Right lobe of liver (tissue), 6 donors: ENCODE measurements around the gene KREMEN1. TPM values are rescaled to one million over a fixed set of nuclear protein-coding genes. Genes with fewer than 3 reads are reported as not detected.

Experiments used
- ATAC-seq, 4 donors: fragments of 200-7000 bp; cut with Tn5 transposase; one replicate each; pipeline ENCODE4 v1.9.1; 2020; ENCODE audit warnings: mild to moderate bottlenecking in 4 of 4, moderate library complexity in 4 of 4
- DNase-seq, 3 donors: peaks; one replicate each; pipeline ENCODE4 v3.0.0-alpha.2; 2020
- H3K27ac ChIP-seq, 3 donors: fragments of 200-600 bp; one replicate each; pipeline ENCODE4 v1.8.0; 2022
- H3K27me3 ChIP-seq, 2 donors: fragments of 200-600 bp; one replicate each; pipeline ENCODE4 v1.8.0; 2022
- H3K36me3 ChIP-seq, 4 donors: fragments of 200-600 bp; sonication (generic) in 1 of 4; one replicate each; pipeline versions ENCODE4 v1.5.1 to v1.8.0; 2017 to 2022; ENCODE audit warnings: control low read depth in 1 of 4
- H3K4me1 ChIP-seq, 4 donors: fragments of 200-600 bp; sonication (generic) in 1 of 4; one replicate each; pipeline versions ENCODE4 v1.5.1 to v1.8.0; 2017 to 2022; ENCODE audit warnings: control low read depth in 1 of 4
- H3K4me3 ChIP-seq, 3 donors: fragments of 200-600 bp; one replicate each; pipeline ENCODE4 v1.8.0; 2022
- H3K9me3 ChIP-seq, 4 donors: fragments of 200-600 bp; sonication (generic) in 1 of 4; one replicate each; pipeline versions ENCODE4 v1.5.1 to v1.8.0; 2017 to 2022; ENCODE audit warnings: control low read depth in 1 of 4
- CTCF ChIP-seq, 4 donors: fragments of 200-600 bp in 3 of 4; fragments of 450-650 bp in 1 of 4; IDR thresholded peaks; one replicate each; pipeline versions ENCODE4 v1.5.1 to v1.8.0; 2016 to 2022; ENCODE audit warnings: antibody characterized with exemption in 4 of 4, mild to moderate bottlenecking in 2 of 4
- POLR2A ChIP-seq: fragments of 450-650 bp; IDR thresholded peaks from one replicate; pipeline ENCODE4 v1.6.1; 2017; ENCODE audit warnings: antibody characterized with exemption, mild to moderate bottlenecking
- WGBS: methylation state at CpG from one replicate; pipeline ENCODE4 v1.1.6; 2018; ENCODE audit warnings: low coverage, low lambda C conversion rate; ENCODE audit not compliant: insufficient coverage; ENCODE audit errors: missing lambda C conversion rate; 5-methylcytosine and 5-hydroxymethylcytosine counted together
- intact Hi-C, 2 donors: fragments of 100-400 bp; cut with DNase I; formaldehyde crosslinking; loops; one replicate each; pipeline versions ENCODE4 v1.11.2 to v1.14.1; 2022
- total RNA-seq, 6 experiments: library from RNA; depleted of rRNA in 2 of 6; stranded (reverse); fragments of >200 nt in 2 of 6; fragmentation: NEBNext Ultra II Directional in 3 of 6; extraction: Animal tissue kit (Norgen Biotek cat#: 25700) in 3 of 6; gene quantifications; one replicate each; pipeline versions ENCODE4 v1.1.0 to v1.2.4, GENCODE V29; 2016 to 2023
- donor health status: DM: no; HTN: yes; CAD: no.
- donor health status: DM: no; HTN: no; CAD: no.
- donor health status: DM: no; HTN: no; CAD: no.
- donor health status: DM: no; HTN: yes; CAD: no.
- donor health status: DM: no; HTN: yes; CAD: no.

The KREMEN1 gene
- total RNA-seq, 6 experiments from 2014 or later: 1.7 to 6.7 (median 3.0) TPM

- intact Hi-C loops: loop anchor here (10.0 kb wide), 2 partner anchors 100 to 300 kb away; no protein-coding TSS in a partner anchor
- Histone ChIP-seq H3K27ac (no peak overlapping the region), H3K36me3 (no peaks in the 10 kb centered on the region), H3K4me3 (peak overlapping the region in 1 of 3 donors; percentile 31), H3K4me1 (peaks cover 0 to 5% (median 0%) of the 10 kb centered on the region in 4 donors), H3K9me3 (no peaks in the 10 kb centered on the region), H3K27me3 (no peaks in the 10 kb centered on the region)
- ATAC-seq (peak; percentile 87 to 92 (median 90)), DNase-seq (peak; percentile 84 to 87 (median 85))
- 7% methylated on average over 6 of the region's 21 CpGs for WGBS
- TF ChIP-seq CTCF (IDR thresholded peaks at IDR 0.05): peak; percentile 91 to 97 (median 94)
- no peak for TF ChIP-seq POLR2A
These were observed 81.7 kb downstream of the KREMEN1 start for GRCh38 chr22:29154364-29155048.

- Histone ChIP-seq H3K4me3 (no peak overlapping the region), H3K27ac (no peak overlapping the region), H3K27me3 (no peaks in the 10 kb centered on the region), H3K4me1 (peaks cover 0 to 5% (median 0%) of the 10 kb centered on the region in 4 donors), H3K9me3 (no peaks in the 10 kb centered on the region), H3K36me3 (no peaks in the 10 kb centered on the region)
- no CpG with 5 or more reads among the region's 1 CpG for WGBS
- intact Hi-C loops: loop anchor here (10.0 kb wide), 2 partner anchors 101 to 301 kb away; no protein-coding TSS in a partner anchor
- TF ChIP-seq CTCF (IDR thresholded peaks at IDR 0.05) (no peak), POLR2A (no peak)
- ATAC-seq: no peak
- DNase-seq: no peak
These were observed 83.1 kb downstream of the KREMEN1 start for GRCh38 chr22:29155966-29156365.

- H3K36me3 ChIP-seq: no peaks in the 10 kb centered on the region
- no peaks in the 10 kb centered on the region for H3K27me3 ChIP-seq
- no peak overlapping the region for H3K27ac ChIP-seq
- ATAC-seq (no peak), DNase-seq (no peak)
- no peaks in the 10 kb centered on the region for H3K9me3 ChIP-seq
- intact Hi-C loops: loop anchor here (10.0 kb wide), 2 partner anchors 102 to 302 kb away; no protein-coding TSS in a partner anchor
- WGBS: no CpG with 5 or more reads among the region's 9 CpGs
- peaks cover 0 to 5% (median 0%) of the 10 kb centered on the region in 4 donors for H3K4me1 ChIP-seq
- H3K4me3 ChIP-seq: no peak overlapping the region
- no peak for TF ChIP-seq CTCF (IDR thresholded peaks at IDR 0.05)
These were observed 83.7 kb downstream of the KREMEN1 start for GRCh38 chr22:29156507-29156906.

GRCh38 chr22:29157759-29158535, 85.1 kb downstream of the KREMEN1 start:
- H3K4me1 ChIP-seq: peaks cover 0 to 5% (median 0%) of the 10 kb centered on the region in 4 donors
- intact Hi-C loops: loop anchor here (10.0 kb wide), 2 partner anchors 103 to 303 kb away; no protein-coding TSS in a partner anchor
- 95% methylated on average over 7 of the region's 11 CpGs for WGBS
- no peaks in the 10 kb centered on the region for H3K27me3 ChIP-seq
- no peak overlapping the region for H3K27ac ChIP-seq
- DNase-seq: no peak
- no peaks in the 10 kb centered on the region for H3K9me3 ChIP-seq
- TF ChIP-seq CTCF (IDR thresholded peaks at IDR 0.05) (no peak), POLR2A (no peak)
- H3K36me3 ChIP-seq: no peaks in the 10 kb centered on the region
- no peak for ATAC-seq
- H3K4me3 ChIP-seq: no peak overlapping the region
